Prostate gland (tissue), 2 donors: Measurements from ENCODE around the gene ZNF536.

Experiments
- POLR2AphosphoS5 ChIP-seq: sonication (generic); formaldehyde crosslinking; IDR thresholded peaks from one replicate; pipeline ENCODE4 v1.6.1; 2017; ENCODE audit warnings: antibody characterized with exemption
- TF ChIP-seq, protein P1 (sequence below), 4 experiments: fragments of 200-600 bp in 2 of 4; fragments of 450-650 bp in 2 of 4; sonication (generic) in 2 of 4; IDR thresholded peaks; 1 replicate in 3 of 4; 2 replicates in 1 of 4; pipeline ENCODE4 v1.5.1; 2016 to 2019; ENCODE audit warnings: antibody characterized with exemption in 4 of 4, mild to moderate bottlenecking in 2 of 4, moderate library complexity in 2 of 4

DNA sequence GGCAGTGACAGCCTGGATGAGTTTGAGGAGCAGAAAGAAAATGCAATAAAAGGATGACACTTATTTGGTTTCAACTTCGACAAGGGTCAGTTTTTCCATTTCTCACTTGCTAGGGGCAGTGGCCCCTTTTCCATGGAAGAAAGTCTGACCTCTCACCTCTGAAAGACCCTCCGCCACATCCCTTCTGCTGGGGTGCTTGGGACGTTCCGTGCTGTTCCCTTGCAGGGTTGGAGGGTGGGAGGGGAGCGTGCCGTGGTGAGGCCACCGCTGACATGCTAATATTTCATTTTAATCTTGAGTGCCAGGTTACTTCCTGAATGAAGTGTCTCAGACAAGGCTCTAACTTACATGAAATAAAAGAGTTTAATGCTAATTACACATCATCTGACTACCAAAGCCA lies 5.2 kb upstream of the ZNF536 start:
- TF ChIP-seq, protein P1, sequence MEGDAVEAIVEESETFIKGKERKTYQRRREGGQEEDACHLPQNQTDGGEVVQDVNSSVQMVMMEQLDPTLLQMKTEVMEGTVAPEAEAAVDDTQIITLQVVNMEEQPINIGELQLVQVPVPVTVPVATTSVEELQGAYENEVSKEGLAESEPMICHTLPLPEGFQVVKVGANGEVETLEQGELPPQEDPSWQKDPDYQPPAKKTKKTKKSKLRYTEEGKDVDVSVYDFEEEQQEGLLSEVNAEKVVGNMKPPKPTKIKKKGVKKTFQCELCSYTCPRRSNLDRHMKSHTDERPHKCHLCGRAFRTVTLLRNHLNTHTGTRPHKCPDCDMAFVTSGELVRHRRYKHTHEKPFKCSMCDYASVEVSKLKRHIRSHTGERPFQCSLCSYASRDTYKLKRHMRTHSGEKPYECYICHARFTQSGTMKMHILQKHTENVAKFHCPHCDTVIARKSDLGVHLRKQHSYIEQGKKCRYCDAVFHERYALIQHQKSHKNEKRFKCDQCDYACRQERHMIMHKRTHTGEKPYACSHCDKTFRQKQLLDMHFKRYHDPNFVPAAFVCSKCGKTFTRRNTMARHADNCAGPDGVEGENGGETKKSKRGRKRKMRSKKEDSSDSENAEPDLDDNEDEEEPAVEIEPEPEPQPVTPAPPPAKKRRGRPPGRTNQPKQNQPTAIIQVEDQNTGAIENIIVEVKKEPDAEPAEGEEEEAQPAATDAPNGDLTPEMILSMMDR (IDR thresholded peaks at IDR 0.05) = no peak
- no peak for TF ChIP-seq POLR2AphosphoS5
